GM12878 (cell line): ENCODE results near the gene CPNE5. TPM values are rescaled to one million over a fixed set of nuclear protein-coding genes. Genes with fewer than 3 reads are reported as not detected.
A peak's percentile ranks its signal among the peaks of the same experiment; 100 is the strongest.

ENCODE experiments used
- ATAC-seq: fragments of 200-7000 bp; cut with Tn5 transposase; 3 replicates; pipeline ENCODE4 v1.9.1; 2020; ENCODE audit warnings: mild to moderate bottlenecking, moderate library complexity
- BruUV-seq: library from RNA; stranded (reverse); fragments of 400-500 nt; replicated peaks from 2 replicates; lab custom pipeline; 2021; lab: Mats Ljungman, UMichigan
- CTCF ChIA-PET: fragments of 300-600 bp; sonication (Branson Sonifier 250); formaldehyde crosslinking; extraction: SDS; loops from one replicate; lab custom pipeline; 2021; ENCODE audit warnings: inconsistent platforms; lab: Yijun Ruan, JAX
- POLR2A ChIA-PET: fragments of 350-600 bp; formaldehyde crosslinking; extraction: SDS; loops from one replicate; lab custom pipeline; 2021; ENCODE audit warnings: inconsistent platforms; lab: Charles Lee
- RAD21 ChIA-PET: fragments of 300-600 bp; sonication (Branson Sonifier 250); formaldehyde crosslinking; loops from one replicate; lab custom pipeline; 2023; ENCODE audit warnings: antibody characterized with exemption; ENCODE audit not compliant: unreplicated experiment; lab: Charles Lee
- SMC1A ChIA-PET: fragments of 300-600 bp; sonication (Branson Sonifier 250); formaldehyde crosslinking; loops from one replicate; lab custom pipeline; 2023; ENCODE audit not compliant: unreplicated experiment, uncharacterized antibody; lab: Charles Lee
- DNase-seq: peaks from one replicate; pipeline ENCODE4 v3.0.0-alpha.2; 2011; ENCODE audit warnings: low read depth, low spot score
- FAIRE-seq: peaks from 3 replicates; lab custom pipeline; 2011; peaks lifted over from hg19 to GRCh38; lab: Jason Lieb, UNC
- H2AFZ ChIP-seq: 2 replicates; pipeline ENCODE4 v1.6.0; 2011; ENCODE audit warnings: low read depth, low read length, control low read depth; ENCODE audit not compliant: control insufficient read depth
- H3K27ac ChIP-seq: 2 replicates; pipeline ENCODE4 v1.5.1; 2011; ENCODE audit warnings: control low read depth; ENCODE audit not compliant: control insufficient read depth, insufficient read depth
- H3K27me3 ChIP-seq, 2 experiments: replicated peaks in 1 of 2; 2 replicates each; pipeline versions ENCODE4 v1.6.0 to v1.6.1; 2011; ENCODE audit warnings: low read length in 1 of 2; ENCODE audit not compliant: control insufficient read depth in 2 of 2, insufficient read depth in 2 of 2
- H3K36me3 ChIP-seq, 2 experiments: 2 replicates each; pipeline ENCODE4 v1.5.1; 2011; ENCODE audit warnings: low read length in 1 of 2; ENCODE audit not compliant: control insufficient read depth in 2 of 2, insufficient read depth in 2 of 2
- H3K4me1 ChIP-seq: 2 replicates; pipeline ENCODE4 v1.6.1; 2011; ENCODE audit warnings: mild to moderate bottlenecking, low read length, moderate library complexity, mixed read lengths; ENCODE audit not compliant: control insufficient read depth, insufficient read depth
- H3K4me2 ChIP-seq: 2 replicates; pipeline ENCODE4 v1.6.0; 2011; ENCODE audit warnings: control low read depth; ENCODE audit not compliant: control insufficient read depth, insufficient read depth
- H3K4me3 ChIP-seq: fragments of 200-600 bp; sonication (generic); 2 replicates; pipeline ENCODE4 v1.5.1; 2016
- H3K79me2 ChIP-seq: 2 replicates; pipeline ENCODE4 v1.6.0; 2011; ENCODE audit warnings: low read length; ENCODE audit not compliant: control insufficient read depth, insufficient read depth
- H3K9ac ChIP-seq: 2 replicates; pipeline ENCODE4 v1.8.0; 2011; ENCODE audit warnings: low read length, control low read depth, mixed read lengths; ENCODE audit not compliant: control insufficient read depth, insufficient read depth
- H3K9me3 ChIP-seq: replicated peaks from 3 replicates; pipeline ENCODE4 v1.5.1; 2011; ENCODE audit warnings: mild to moderate bottlenecking, low read length; ENCODE audit not compliant: control insufficient read depth, insufficient read depth
- H4K20me1 ChIP-seq: 2 replicates; pipeline ENCODE4 v1.6.0; 2011; ENCODE audit not compliant: control insufficient read depth, insufficient read depth
- BHLHE40 ChIP-seq, 2 experiments: fragments of 450-650 bp in 1 of 2; IDR thresholded peaks; 2 replicates each; pipeline ENCODE4 v1.6.1; 2011 to 2017; ENCODE audit warnings: low read depth in 2 of 2, borderline replicate concordance in 1 of 2, improper control_type of control experiment in 1 of 2, low read length in 1 of 2, mild to moderate bottlenecking in 1 of 2
- DPF2 ChIP-seq: fragments of 450-650 bp; IDR thresholded peaks from 2 replicates; pipeline ENCODE4 v1.6.1; 2017; ENCODE audit warnings: mild to moderate bottlenecking
- EED ChIP-seq: sonication (generic); IDR thresholded peaks from 2 replicates; pipeline ENCODE4 v1.6.1; 2016; ENCODE audit warnings: antibody characterized with exemption, low read depth
- ETV6 ChIP-seq, 2 experiments: fragments of 450-650 bp in 1 of 2; IDR thresholded peaks in 1 of 2; conservative IDR thresholded peaks in 1 of 2; 2 replicates each; pipeline ENCODE4 v1.6.1; 2014; ENCODE audit warnings: antibody characterized with exemption in 1 of 2, borderline replicate concordance in 1 of 2, low read depth in 1 of 2, mild to moderate bottlenecking in 1 of 2, moderate library complexity in 1 of 2
- GATAD2B ChIP-seq: fragments of 450-650 bp; conservative IDR thresholded peaks from 2 replicates; pipeline ENCODE4 v1.6.1; 2017; ENCODE audit warnings: low read depth, mild to moderate bottlenecking, moderate library complexity
- HCFC1 ChIP-seq: fragments of 150-350 bp; IDR thresholded peaks from 2 replicates; pipeline ENCODE4 v1.6.1; 2014; ENCODE audit warnings: low read length
- IKZF1 ChIP-seq: fragments of 450-650 bp; conservative IDR thresholded peaks from 2 replicates; pipeline ENCODE4 v1.6.1; 2017; ENCODE audit warnings: antibody characterized with exemption, mild to moderate bottlenecking
- IKZF2 ChIP-seq, 2 experiments: fragments of 450-650 bp; IDR thresholded peaks; 2 replicates each; pipeline ENCODE4 v1.6.1; 2017; ENCODE audit warnings: mild to moderate bottlenecking in 2 of 2, moderate library complexity in 2 of 2
- IRF4 ChIP-seq: IDR thresholded peaks from 2 replicates; pipeline ENCODE4 v1.6.1; 2011; ENCODE audit warnings: low read depth, low read length
- KAT2A ChIP-seq: conservative IDR thresholded peaks from 2 replicates; pipeline ENCODE4 v1.6.1; 2011; ENCODE audit warnings: low read depth, low read length; ENCODE audit not compliant: control insufficient read depth
- MTA2 ChIP-seq: fragments of 450-650 bp; IDR thresholded peaks from 2 replicates; pipeline ENCODE4 v1.6.1; 2016; ENCODE audit warnings: low read depth, mild to moderate bottlenecking, moderate library complexity
- MTA3 ChIP-seq: IDR thresholded peaks from 2 replicates; pipeline ENCODE4 v1.6.1; 2012; ENCODE audit warnings: low read length, inconsistent platforms, borderline replicate concordance
- NFXL1 ChIP-seq: fragments of 450-650 bp; IDR thresholded peaks from 2 replicates; pipeline ENCODE4 v1.6.1; 2017; ENCODE audit warnings: antibody characterized with exemption, mild to moderate bottlenecking, borderline replicate concordance
- PAX5 ChIP-seq: IDR thresholded peaks from 2 replicates; pipeline ENCODE4 v1.6.1; 2011; ENCODE audit warnings: low read depth, low read length, borderline replicate concordance
- RFX5 ChIP-seq: IDR thresholded peaks from 2 replicates; pipeline ENCODE4 v1.6.1; 2011; ENCODE audit warnings: low read depth, low read length, improper control_type of control experiment
- RUNX3 ChIP-seq: IDR thresholded peaks from 2 replicates; pipeline ENCODE4 v1.6.1; 2012; ENCODE audit warnings: low read length, inconsistent platforms
- SPI1 ChIP-seq: IDR thresholded peaks from 2 replicates; pipeline ENCODE4 v1.6.1; 2011; ENCODE audit warnings: low read depth, mild to moderate bottlenecking, low read length, moderate library complexity, borderline replicate concordance; ENCODE audit not compliant: insufficient read depth
- ZBED1 ChIP-seq: IDR thresholded peaks from 2 replicates; pipeline ENCODE4 v1.6.1; 2016; ENCODE audit warnings: borderline replicate concordance
- ZNF622 ChIP-seq: fragments of 450-650 bp; IDR thresholded peaks from 2 replicates; pipeline ENCODE4 v1.6.1; 2017; ENCODE audit warnings: mild to moderate bottlenecking, inconsistent platforms
- WGBS: methylation state at CpG from one replicate; pipeline ENCODE4 v1.1.6; 2016; ENCODE audit warnings: low lambda C conversion rate; ENCODE audit not compliant: insufficient replicate concordance, insufficient coverage; ENCODE audit errors: missing lambda C conversion rate; 5-methylcytosine and 5-hydroxymethylcytosine counted together
- in situ Hi-C: fragments of 300-500 bp; cut with MboI; formaldehyde crosslinking; loops from 9 replicates; pipeline ENCODE4 v1.14.3; 2018; ENCODE audit warnings: mixed read lengths
- intact Hi-C: fragments of 100-400 bp; cut with micrococcal nuclease; formaldehyde crosslinking; loops from one replicate; pipeline ENCODE4 v1.14.2; 2022; ENCODE audit not compliant: unreplicated experiment
- polyA plus RNA-seq, 11 experiments: library from polyadenylated mRNA; depleted of rRNA in 4 of 11; unstranded in 6 of 11; stranded (reverse) in 5 of 11; fragments of >200 nt; fragmentation: Nextera tagmentation in 4 of 11; fragmentation: Illumina TruSeq in 1 of 11; extraction: Ambion mirVana in 4 of 11; extraction: Trizol in 1 of 11; gene quantifications; 1 replicate in 1 of 11; 2 replicates in 10 of 11; pipeline versions ENCODE4 v1.2.1 to v1.2.3, GENCODE V29; 2011 to 2016; ENCODE audit warnings: inconsistent platforms in 2 of 11, missing spikeins in 2 of 11, low read depth in 1 of 11
- total RNA-seq, 4 experiments: library from RNA; depleted of rRNA in 3 of 4; stranded (reverse); fragments of >200 nt in 3 of 4; fragmentation: Illumina TruSeq in 1 of 4; extraction: Trizol in 1 of 4; gene quantifications; 2 replicates each; pipeline versions ENCODE4 v1.2.1 to v1.2.3, GENCODE V29; 2013 to 2021

CPNE5 gene
- total and polyA plus RNA-seq, 10 of the 15 experiments (the other 5 are each of a cell fraction or from before 2014, with no cell fraction given), result 2.4 to 39.1 (median 18.2) TPM

- WGBS, result 3% methylated on average over 3 of the region's 3 CpGs
- H3K4me2 ChIP-seq, result peak overlapping the region; percentile 41; the same call in 1 of the 2 replicates
- RAD21 ChIA-PET, result interaction anchor here (0.8 to 1.1 kb wide), 4 partner anchors 10 to 78 kb away, joined by 3 to 4 read pairs (median 4); no protein-coding TSS in a partner anchor
- DNase-seq (no peak), ATAC-seq (peak; percentile 88), FAIRE-seq (peak; percentile 90)
- H3K27me3 ChIP-seq, result no peaks in the 10 kb centered on the region
- no peaks in the 10 kb centered on the region for H4K20me1 ChIP-seq
- 0 out of 2 replicates have a peak overlapping the region, but pooled peaks have one; percentile 24 for H3K27ac ChIP-seq
- H2AFZ ChIP-seq, result peak overlapping the region; percentile 69
- no peak overlapping the region; the same call in 1 of the 2 replicates for H3K9ac ChIP-seq
- no peak overlapping the region for H3K4me3 ChIP-seq
- H3K36me3 ChIP-seq, result peaks cover 0 to under 1% of the 10 kb centered on the region in 2 experiments; a peak in 1 of 4 replicates
- POLR2A ChIA-PET, result interaction anchor here (0.8 to 1.6 kb wide), 5 partner anchors 24 to 146 kb away, joined by 3 to 5 read pairs (median 3); no protein-coding TSS in a partner anchor
- SMC1A ChIA-PET, result interaction anchor here (0.8 to 1.3 kb wide), 4 partner anchors 32 to 66 kb away, joined by 3 to 4 read pairs (median 3); no protein-coding TSS in a partner anchor
- CTCF ChIA-PET, result interaction anchor here (0.8 to 1.3 kb wide), 6 partner anchors 9 to 91 kb away, joined by 3 to 8 read pairs (median 4); no protein-coding TSS in a partner anchor
- H3K79me2 ChIP-seq, result no peaks in the 10 kb centered on the region
- peaks cover 16% of the 10 kb centered on the region for H3K4me1 ChIP-seq
- TF ChIP-seq ETV6 (conservative IDR thresholded peaks at IDR 0.05 in 1 of 2, IDR thresholded peaks at IDR 0.05 in 1 of 2; ENCODE audit: borderline replicate concordance in 1 of 2, low read depth in 1 of 2) (peak in 1 of 2 experiments; percentile 20; a peak in 1 of 4 replicates), GATAD2B (no peak), DPF2 (0 out of 2 replicates have a peak, but pooled peaks have one; percentile 45), NFXL1 (no peak), PAX5 (peak; percentile 10; the same call in 1 of the 2 replicates), SPI1 (peak; percentile 100), MTA3 (no peak), IKZF2 (IDR thresholded peaks at IDR 0.05) (peak in 1 of 2 experiments; percentile 31; a peak in 1 of 4 replicates), RUNX3 (peak; percentile 40; the same call in 1 of the 2 replicates), EED (peak; percentile 17; the same call in 1 of the 2 replicates), IRF4 (0 out of 2 replicates have a peak, but pooled peaks have one; percentile 23), HCFC1 (no peak), ZBED1 (no peak; the same call in 1 of the 2 replicates), BHLHE40 (IDR thresholded peaks at IDR 0.05; ENCODE audit: borderline replicate concordance in 1 of 2, low read depth in 2 of 2, low read length in 1 of 2) (peak in 1 of 2 experiments; percentile 19; a peak in 1 of 4 replicates), ZNF622 (no peak), KAT2A (no peak), MTA2 (0 out of 2 replicates have a peak, but pooled peaks have one; percentile 37), RFX5 (no peak), IKZF1 (peak; percentile 51; the same call in 1 of the 2 replicates)
- intact Hi-C loops (no loop called here), in situ Hi-C loops (no loop called here)
- no TSS peak for BruUV-seq
- H3K9me3 ChIP-seq, result no peaks in the 10 kb centered on the region
Measured at GRCh38 chr6:36692220-36692619, 147.0 kb downstream of the CPNE5 start.
